Heart right ventricle (tissue), 16 donors: Measurements from ENCODE around the gene TAF5L. TPM values are rescaled to one million over a fixed set of nuclear protein-coding genes. Genes with fewer than 3 reads are reported as not detected.

Experiments
- ATAC-seq, 8 donors: fragments of 200-7000 bp; cut with Tn5 transposase; one replicate each; pipeline ENCODE4 v1.9.1; 2020; ENCODE audit warnings: mild to moderate bottlenecking in 8 of 8, moderate library complexity in 8 of 8, moderate number of reproducible peaks in 1 of 8
- DNase-seq, 2 donors: peaks; one replicate each; pipeline ENCODE4 v3.0.0-alpha.2; 2020
- H3K27ac ChIP-seq, 10 donors: fragments of 200-600 bp; sonication (generic) in 2 of 10; one replicate each; pipeline versions ENCODE4 v1.5.0 to v1.8.0; 2020 to 2022; ENCODE audit warnings: mild to moderate bottlenecking in 3 of 10
- H3K27me3 ChIP-seq, 7 donors: fragments of 200-600 bp; one replicate each; pipeline ENCODE4 v1.8.0; 2021 to 2022; ENCODE audit warnings: mild to moderate bottlenecking in 2 of 7
- H3K36me3 ChIP-seq, 9 donors: fragments of 200-600 bp; sonication (generic) in 1 of 9; one replicate each; pipeline versions ENCODE4 v1.5.0 to v1.8.0; 2020 to 2022; ENCODE audit warnings: mild to moderate bottlenecking in 2 of 9
- H3K4me1 ChIP-seq, 9 donors: fragments of 200-600 bp; sonication (generic) in 1 of 9; one replicate each; pipeline versions ENCODE4 v1.5.0 to v1.8.0; 2020 to 2022; ENCODE audit warnings: mild to moderate bottlenecking in 4 of 9
- H3K4me3 ChIP-seq, 10 donors: fragments of 200-600 bp; sonication (generic) in 2 of 10; one replicate each; pipeline versions ENCODE4 v1.5.0 to v1.8.0; 2020 to 2022; ENCODE audit warnings: mild to moderate bottlenecking in 7 of 10, moderate library complexity in 2 of 10
- H3K9me3 ChIP-seq, 11 donors: fragments of 200-600 bp in 10 of 11; sonication (generic) in 2 of 11; one replicate each; pipeline versions ENCODE4 v1.5.0 to v1.8.0; 2013 to 2022; ENCODE audit warnings: mild to moderate bottlenecking in 2 of 11, control low read depth in 1 of 11, moderate library complexity in 1 of 11
- CTCF ChIP-seq, 9 donors: fragments of 200-600 bp; sonication (generic) in 2 of 9; IDR thresholded peaks; one replicate each; pipeline versions ENCODE4 v1.5.0 to v1.8.0; 2021 to 2022; ENCODE audit warnings: antibody characterized with exemption in 9 of 9, mild to moderate bottlenecking in 5 of 9, moderate library complexity in 1 of 9
- WGBS, 2 donors: extraction: QIAGEN DNeasy Blood & Tissue Kit; methylation state at CpG; one replicate each; pipeline ENCODE4 v1.1.7; 2013; ENCODE audit warnings: inconsistent platforms in 1 of 2; 5-methylcytosine and 5-hydroxymethylcytosine counted together
- intact Hi-C, 10 donors: fragments of 100-400 bp; cut with DNase I; formaldehyde crosslinking; loops; one replicate each; pipeline versions ENCODE4 v1.11.1 to v1.14.2; 2022
- polyA plus RNA-seq, 2 donors: library from polyadenylated mRNA; stranded (reverse); fragments of 200-250 nt; gene quantifications; one replicate each; pipeline ENCODE4 v1.2.3, GENCODE V29; 2013
- total RNA-seq, 10 donors: library from RNA; stranded (reverse); fragmentation: NEBNext Ultra II Directional in 3 of 10; extraction: Animal tissue kit (Norgen Biotek cat#: 25700) in 3 of 10; gene quantifications; one replicate each; pipeline versions ENCODE4 v1.2.1 to v1.2.4, GENCODE V29; 2021 to 2023
- donor health status: Arrhythmogenic right ventricular cardiomyopathy.
- donor health status: ischemic (EF 13 %, LVEDD 7.1; RV severe dilation, severe dysfunction).
- donor health status: healthy with polysubstance abuse.
- donor health status: DM: no; HTN: yes; CAD: no.
- donor health status: DM: no; HTN: no; CAD: no.
- donor health status: ischemic (EF 25% LVEDD 6.9; RV normal size, moderate dysfunction).
- donor health status: ischemic (EF 25% LVEDD 5.7; RV mildly dilated, moderate dysfunction).
- donor health status: healthy.
- donor health status: DM: yes; HTN: yes; CAD: no.
- donor health status: Ischemic cardiomyopathy.
- donor health status: ischemic (EF 35%, LVEDD 5.7; RV mildly dilated, moderate dysfunction).
- donor health status: nonischemic (EF 11% LVEDD 7.7; RV severe dilation, severe dysfunction).
- donor health status: DM: yes; HTN: yes; CAD: no.
- donor health status: PGD.
- donor health status: ischemic (EF 29% LVEDD 5.4; RV normal size, mild dysfunction).
- donor health status: nonischemic (EF 23%, LVEDD 6.1; RV moderate dilation, normal function).

TAF5L gene
- total and polyA plus RNA-seq, 12 donors, result 6.0 to 13.7 (median 10.9) TPM

GRCh38 chr1:229619614-229620013 is 6.3 kb downstream of the TAF5L start:
- no peaks in the 10 kb centered on the region for H3K27me3 ChIP-seq
- intact Hi-C loops, result loop anchor here in 3 of 10 donors (5.0 to 10.0 kb wide), 3 partner anchors 42 to 65 kb away; partner anchors contain the start of gene ABCB10 (in 1 of the 3)
- H3K36me3 ChIP-seq, result no peaks in the 10 kb centered on the region
- DNase-seq, result no peak
- no peak overlapping the region for H3K27ac ChIP-seq
- peaks cover 6 to 70% (median 31%) of the 10 kb centered on the region in 9 donors for H3K4me1 ChIP-seq
- no peak overlapping the region for H3K4me3 ChIP-seq
- ATAC-seq, result no peak
- 93 to 94% methylated on average over 5 of the region's 5 CpGs for WGBS, 2 donors
- H3K9me3 ChIP-seq, result no peaks in the 10 kb centered on the region
- TF ChIP-seq CTCF (IDR thresholded peaks at IDR 0.05), result no peak

GRCh38 chr1:229619002-229619401 is 6.9 kb downstream of the TAF5L start:
- intact Hi-C loops, result loop anchor here in 1 of 10 donors (5.0 kb wide), 1 partner anchor 42 kb away; no protein-coding TSS in a partner anchor
- no peak for ATAC-seq
- peaks cover 0 to 4% (median under 1%) of the 10 kb centered on the region in 9 donors for H3K36me3 ChIP-seq
- H3K9me3 ChIP-seq, result no peaks in the 10 kb centered on the region
- TF ChIP-seq CTCF (IDR thresholded peaks at IDR 0.05), result no peak
- DNase-seq, result no peak
- no peaks in the 10 kb centered on the region for H3K27me3 ChIP-seq
- H3K27ac ChIP-seq, result no peak overlapping the region
- H3K4me1 ChIP-seq, result peaks cover 5 to 64% (median 25%) of the 10 kb centered on the region in 9 donors
- H3K4me3 ChIP-seq, result no peak overlapping the region

GRCh38 chr1:229617351-229618100 is 8.4 kb downstream of the TAF5L start:
- intact Hi-C loops, result loop anchor here in 1 of 10 donors (5.0 kb wide), 1 partner anchor 40 kb away; no protein-coding TSS in a partner anchor
- H3K4me1 ChIP-seq, result peaks cover 0 to 49% (median 17%) of the 10 kb centered on the region in 9 donors

GRCh38 chr1:229614701-229615100 is 11.2 kb downstream of the TAF5L start:
- Histone ChIP-seq H3K27me3 (no peaks in the 10 kb centered on the region), H3K4me1 (peaks cover 0 to 23% (median 0%) of the 10 kb centered on the region in 9 donors), H3K9me3 (no peaks in the 10 kb centered on the region), H3K36me3 (peaks cover 0 to 47% (median 28%) of the 10 kb centered on the region in 9 donors), H3K4me3 (no peak overlapping the region), H3K27ac (no peak overlapping the region)
- DNase-seq (no peak), ATAC-seq (no peak)
- WGBS, 2 donors, result 96 to 99% methylated on average over 2 of the region's 2 CpGs
- intact Hi-C loops, result loop anchor here in 1 of 10 donors (5.0 kb wide), 1 partner anchor 37 kb away; no protein-coding TSS in a partner anchor
- no peak for TF ChIP-seq CTCF (IDR thresholded peaks at IDR 0.05)

More at GRCh38 chr1:229617351-229618100, 8.4 kb downstream of the TAF5L start:
- no peak for DNase-seq
- Histone ChIP-seq H3K36me3 (peaks cover 0 to 19% (median 12%) of the 10 kb centered on the region in 9 donors), H3K9me3 (no peaks in the 10 kb centered on the region), H3K27me3 (no peaks in the 10 kb centered on the region), H3K27ac (no peak overlapping the region), H3K4me3 (no peak overlapping the region)
- 86% methylated on average over 11 of the region's 11 CpGs for WGBS, 2 donors
- ATAC-seq, result no peak
- TF ChIP-seq CTCF (IDR thresholded peaks at IDR 0.05), result no peak
